HepG2 (cell line): Measurements from ENCODE around the gene SNAI3. TPM values are rescaled to one million over a fixed set of nuclear protein-coding genes. Genes with fewer than 3 reads are reported as not detected.
A peak's percentile ranks its signal among the peaks of the same experiment; 100 is the strongest.

Experiments used
- DNMT3B ChIP-seq: conservative IDR thresholded peaks from 2 replicates; pipeline ENCODE4 v1.6.1; 2016; ENCODE audit warnings: missing biosample characterization, control low read depth
- E2F2 ChIP-seq: sonication (generic); formaldehyde crosslinking; IDR thresholded peaks from 2 replicates; pipeline ENCODE4 v1.4.0; 2020; ENCODE audit warnings: missing genetic modification reagents, borderline replicate concordance
- EHMT2 ChIP-seq: fragments of 200-600 bp; sonication (generic); IDR thresholded peaks from 2 replicates; pipeline ENCODE4 v1.7.0; 2017; ENCODE audit warnings: antibody characterized with exemption, low read depth, low read length, borderline replicate concordance
- FOXJ3 ChIP-seq: sonication (generic); formaldehyde crosslinking; IDR thresholded peaks from 2 replicates; pipeline ENCODE4 v1.4.0; 2020; ENCODE audit warnings: missing genetic modification reagents, mild to moderate bottlenecking, borderline replicate concordance
- FOXM1 ChIP-seq: sonication (generic); formaldehyde crosslinking; IDR thresholded peaks from 2 replicates; pipeline ENCODE4 v1.5.0; 2020; ENCODE audit warnings: missing genetic modification reagents
- GMEB1 ChIP-seq: sonication (generic); formaldehyde crosslinking; IDR thresholded peaks from 2 replicates; pipeline ENCODE4 v1.5.1; 2020; ENCODE audit warnings: missing genetic modification reagents, mild to moderate bottlenecking, borderline replicate concordance
- GZF1 ChIP-seq: sonication (generic); formaldehyde crosslinking; IDR thresholded peaks from 2 replicates; pipeline ENCODE4 v1.5.1; 2020; ENCODE audit warnings: mild to moderate bottlenecking, missing genetic modification reagents
- HNRNPLL ChIP-seq: fragments of 200-400 bp; formaldehyde crosslinking; IDR thresholded peaks from 2 replicates; pipeline ENCODE4 v1.6.1; 2017; ENCODE audit warnings: mild to moderate bottlenecking, low read depth, low read length; ENCODE audit not compliant: poor library complexity, severe bottlenecking
- MED8 ChIP-seq: sonication (generic); formaldehyde crosslinking; IDR thresholded peaks from 2 replicates; pipeline ENCODE4 v1.8.1; 2023; ENCODE audit warnings: mild to moderate bottlenecking, missing genetic modification reagents; ENCODE audit not compliant: insufficient replicate concordance
- MXD1 ChIP-seq: sonication (generic); formaldehyde crosslinking; IDR thresholded peaks from 2 replicates; pipeline ENCODE4 v1.4.0; 2020; ENCODE audit warnings: mild to moderate bottlenecking, missing genetic modification reagents
- NPAS2 ChIP-seq: sonication (generic); formaldehyde crosslinking; IDR thresholded peaks from 2 replicates; pipeline ENCODE4 v1.8.0; 2022; ENCODE audit warnings: mild to moderate bottlenecking, missing genetic modification reagents, borderline replicate concordance
- RCOR2 ChIP-seq: IDR thresholded peaks from 2 replicates; pipeline ENCODE4 v1.6.1; 2016; ENCODE audit warnings: missing biosample characterization, missing genetic modification reagents
- SNAI1 ChIP-seq: sonication (generic); formaldehyde crosslinking; IDR thresholded peaks from 2 replicates; pipeline ENCODE4 v1.5.0; 2020; ENCODE audit warnings: mild to moderate bottlenecking, missing genetic modification reagents, borderline replicate concordance
- TBP ChIP-seq: sonication (generic); formaldehyde crosslinking; IDR thresholded peaks from 2 replicates; pipeline ENCODE4 v1.5.0; 2020; ENCODE audit warnings: missing genetic modification reagents
- U2AF2 ChIP-seq: fragments of 200-400 bp; formaldehyde crosslinking; IDR thresholded peaks from 2 replicates; pipeline ENCODE4 v1.6.1; 2017; ENCODE audit warnings: low read depth, mild to moderate bottlenecking, low read length
- ZNF343 ChIP-seq: sonication (generic); formaldehyde crosslinking; IDR thresholded peaks from 2 replicates; pipeline ENCODE4 v1.4.0; 2020; ENCODE audit warnings: mild to moderate bottlenecking, missing genetic modification reagents
- ZNF430 ChIP-seq: sonication (generic); formaldehyde crosslinking; IDR thresholded peaks from 2 replicates; pipeline ENCODE4 v1.9.0; 2021; ENCODE audit warnings: mild to moderate bottlenecking, missing genetic modification reagents
- ZNF468 ChIP-seq: sonication (generic); formaldehyde crosslinking; IDR thresholded peaks from 2 replicates; pipeline ENCODE4 v1.8.0; 2022; ENCODE audit warnings: mild to moderate bottlenecking, moderate library complexity, missing genetic modification reagents
- ZNF543 ChIP-seq: sonication (generic); formaldehyde crosslinking; IDR thresholded peaks from 2 replicates; pipeline ENCODE4 v1.4.0; 2020; ENCODE audit warnings: mild to moderate bottlenecking, missing genetic modification reagents
- ZNF605 ChIP-seq: sonication (generic); formaldehyde crosslinking; IDR thresholded peaks from 2 replicates; pipeline ENCODE4 v1.8.0; 2022; ENCODE audit warnings: mild to moderate bottlenecking, missing genetic modification reagents
- ZNF7 ChIP-seq: IDR thresholded peaks from 2 replicates; pipeline ENCODE4 v1.6.1; 2016; ENCODE audit warnings: missing biosample characterization, missing genetic modification reagents
- ZNF775 ChIP-seq: sonication (generic); formaldehyde crosslinking; IDR thresholded peaks from 2 replicates; pipeline ENCODE4 v1.4.0; 2020; ENCODE audit warnings: missing genetic modification reagents, mild to moderate bottlenecking, moderate library complexity, borderline replicate concordance
- polyA plus RNA-seq, 8 experiments: library from polyadenylated mRNA; depleted of rRNA in 3 of 8; stranded (reverse) in 7 of 8; unstranded in 1 of 8; fragments of >200 nt; fragmentation: Illumina TruSeq in 4 of 8; extraction: Trizol in 4 of 8; gene quantifications; 2 replicates each; pipeline versions ENCODE4 v1.2.1 to v1.2.3, GENCODE V29; 2011 to 2016; ENCODE audit warnings: low read depth in 4 of 8, missing spikeins in 1 of 8, mixed read lengths in 1 of 8; ENCODE audit not compliant: insufficient read depth in 1 of 8
- total RNA-seq, 5 experiments: library from RNA; depleted of rRNA; stranded (reverse); fragments of >200 nt; fragmentation: Illumina TruSeq; extraction: Trizol; gene quantifications; 2 replicates each; pipeline ENCODE4 v1.2.3, GENCODE V29; 2016; ENCODE audit warnings: low read depth in 1 of 5
- TF ChIP-seq, protein P1 (sequence below): sonication (generic); formaldehyde crosslinking; IDR thresholded peaks from 2 replicates; pipeline ENCODE4 v1.4.0; 2020; ENCODE audit warnings: mild to moderate bottlenecking, missing genetic modification reagents
- TF ChIP-seq, protein P2 (sequence below): sonication (generic); formaldehyde crosslinking; IDR thresholded peaks from 2 replicates; pipeline ENCODE4 v1.5.1; 2020; ENCODE audit warnings: missing genetic modification reagents, mild to moderate bottlenecking, borderline replicate concordance

The SNAI3 gene
- total and polyA plus RNA-seq, 2 of the 13 experiments (the other 11 are each of a cell fraction or from before 2014, with no cell fraction given), result 0.09 to 0.18 TPM

GRCh38 chr16:88639231-88640038 lies 46.9 kb downstream of the SNAI3 start (continued):
- no peak for TF ChIP-seq MXD1 (CRISPR knock-in tag)
- no peak for TF ChIP-seq ZNF430
- TF ChIP-seq, protein P1, sequence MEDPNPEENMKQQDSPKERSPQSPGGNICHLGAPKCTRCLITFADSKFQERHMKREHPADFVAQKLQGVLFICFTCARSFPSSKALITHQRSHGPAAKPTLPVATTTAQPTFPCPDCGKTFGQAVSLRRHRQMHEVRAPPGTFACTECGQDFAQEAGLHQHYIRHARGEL, result peak; percentile 20; the same call in 1 of the 2 replicates
- no peak for TF ChIP-seq E2F2
- no peak for TF ChIP-seq TBP (CRISPR knock-in tag)
- no peak for TF ChIP-seq EHMT2
- TF ChIP-seq GMEB1, result no peak
- TF ChIP-seq FOXJ3, result no peak
- no peak for TF ChIP-seq ZNF468 (CRISPR knock-in tag)
- TF ChIP-seq ZNF543 (CRISPR knock-in tag), result 0 out of 2 replicates have a peak, but pooled peaks have one; percentile 55
- no peak for TF ChIP-seq NPAS2 (CRISPR knock-in tag)
- no peak for TF ChIP-seq DNMT3B (CRISPR knock-in tag)
- TF ChIP-seq ZNF7 (CRISPR knock-in tag), result no peak
- no peak for TF ChIP-seq FOXM1
- TF ChIP-seq, protein P2, sequence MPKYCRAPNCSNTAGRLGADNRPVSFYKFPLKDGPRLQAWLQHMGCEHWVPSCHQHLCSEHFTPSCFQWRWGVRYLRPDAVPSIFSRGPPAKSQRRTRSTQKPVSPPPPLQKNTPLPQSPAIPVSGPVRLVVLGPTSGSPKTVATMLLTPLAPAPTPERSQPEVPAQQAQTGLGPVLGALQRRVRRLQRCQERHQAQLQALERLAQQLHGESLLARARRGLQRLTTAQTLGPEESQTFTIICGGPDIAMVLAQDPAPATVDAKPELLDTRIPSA (CRISPR knock-in tag), result no peak
- 0 out of 2 replicates have a peak, but pooled peaks have one; percentile 58 for TF ChIP-seq ZNF343 (CRISPR knock-in tag)
- TF ChIP-seq ZNF605 (CRISPR knock-in tag), result no peak
- TF ChIP-seq MED8 (CRISPR knock-in tag), result no peak
- TF ChIP-seq ZNF775 (CRISPR knock-in tag), result no peak
- no peak for TF ChIP-seq RCOR2
- TF ChIP-seq HNRNPLL, result peak; percentile 52
- no peak for TF ChIP-seq U2AF2
- no peak for TF ChIP-seq SNAI1 (CRISPR knock-in tag)
- TF ChIP-seq GZF1 (CRISPR knock-in tag), result no peak
